A549 (cell line): ENCODE measurements around the gene ZFP62. TPM values are rescaled to one million over a fixed set of nuclear protein-coding genes. Genes with fewer than 3 reads are reported as not detected.

Experiments
- ATAC-seq, 2 experiments: fragments of 200-7000 bp in 1 of 2; fragments of >200 bp in 1 of 2; cut with Nextera tagmentation in 1 of 2; cut with Tn5 transposase in 1 of 2; 3 replicates each; pipeline versions ENCODE4 v1.8.0 to v1.9.1; 2018 to 2020; ENCODE audit warnings: mild to moderate bottlenecking in 1 of 2, moderate library complexity in 1 of 2
- CTCF ChIA-PET: fragments of 300-600 bp; sonication (Branson Sonifier 250); formaldehyde crosslinking; extraction: SDS; loops from one replicate; lab custom pipeline; 2021; ENCODE audit warnings: antibody characterized with exemption, inconsistent platforms; lab: Yijun Ruan, JAX
- POLR2A ChIA-PET: fragments of 350-600 bp; formaldehyde crosslinking; extraction: SDS; loops from one replicate; lab custom pipeline; 2021; ENCODE audit warnings: antibody characterized with exemption, inconsistent platforms; lab: Yijun Ruan, JAX
- DNase-seq, 2 experiments: peaks; one replicate each; pipeline versions ENCODE4 v3.0.0 to v3.0.0-alpha.2; 2011 to 2016; ENCODE audit warnings: low read depth in 1 of 2, low spot score in 1 of 2
- FAIRE-seq: peaks from 2 replicates; lab custom pipeline; 2011; peaks lifted over from hg19 to GRCh38; lab: Jason Lieb, UNC
- H3K27ac ChIP-seq, 2 experiments: fragments of >200 bp; sonication (Bioruptor Twin); formaldehyde crosslinking; 3 replicates each; pipeline ENCODE4 v1.5.1; 2016 to 2017
- H3K4me1 ChIP-seq: fragments of >200 bp; sonication (Bioruptor Twin); formaldehyde crosslinking; 3 replicates; pipeline ENCODE4 v1.6.1; 2016
- H3K4me2 ChIP-seq: fragments of >200 bp; sonication (Bioruptor Twin); formaldehyde crosslinking; 3 replicates; pipeline ENCODE4 v1.6.1; 2016
- H3K4me3 ChIP-seq: fragments of >200 bp; sonication (Bioruptor Twin); formaldehyde crosslinking; 3 replicates; pipeline ENCODE4 v1.5.1; 2016
- H3K9me3 ChIP-seq: fragments of >200 bp; sonication (Bioruptor Twin); formaldehyde crosslinking; 3 replicates; pipeline ENCODE4 v1.6.1; 2016
- ATOH8 ChIP-seq: fragments of 250-450 bp; sonication (Bioruptor Pico); IDR thresholded peaks from 2 replicates; pipeline ENCODE4 v1.5.0; 2020; ENCODE audit warnings: low read depth, mild to moderate bottlenecking, moderate library complexity
- CEBPB ChIP-seq, 2 experiments: fragments of >200 bp in 1 of 2; sonication (Bioruptor Twin) in 1 of 2; formaldehyde crosslinking in 1 of 2; IDR thresholded peaks; 2 replicates each; pipeline ENCODE4 v1.6.1; 2012 to 2016
- CHD2 ChIP-seq: fragments of 150-350 bp; IDR thresholded peaks from 2 replicates; pipeline ENCODE4 v1.6.1; 2014; ENCODE audit warnings: low read length; ENCODE audit not compliant: partially characterized antibody
- EHF ChIP-seq: fragments of 250-450 bp; sonication (Bioruptor Pico); IDR thresholded peaks from 2 replicates; pipeline ENCODE4 v1.5.0; 2020; ENCODE audit warnings: mild to moderate bottlenecking
- EHMT2 ChIP-seq: fragments of 200-600 bp; sonication (generic); IDR thresholded peaks from 2 replicates; pipeline ENCODE4 v1.6.1; 2016; ENCODE audit warnings: antibody characterized with exemption, low read depth, mild to moderate bottlenecking, moderate library complexity
- EP300 ChIP-seq, 2 experiments: fragments of >200 bp; sonication (Bioruptor Twin); formaldehyde crosslinking; IDR thresholded peaks; 2 replicates in 1 of 2; 3 replicates in 1 of 2; pipeline ENCODE4 v1.6.1; 2016 to 2017
- FOSB ChIP-seq: fragments of 250-450 bp; sonication (Bioruptor Pico); IDR thresholded peaks from 2 replicates; pipeline ENCODE4 v1.5.0; 2020; ENCODE audit warnings: mild to moderate bottlenecking, moderate library complexity
- FOSL2 ChIP-seq, 2 experiments: fragments of 450-650 bp in 1 of 2; fragments of >200 bp in 1 of 2; sonication (Bioruptor Twin) in 1 of 2; formaldehyde crosslinking; IDR thresholded peaks; 2 replicates each; pipeline versions ENCODE4 v1.5.0 to v1.6.1; 2016 to 2020; ENCODE audit warnings: mild to moderate bottlenecking in 1 of 2, moderate library complexity in 1 of 2
- HMGXB4 ChIP-seq: fragments of 250-450 bp; sonication (Bioruptor Pico); IDR thresholded peaks from 2 replicates; pipeline ENCODE4 v1.5.0; 2021; ENCODE audit warnings: mild to moderate bottlenecking, moderate library complexity, borderline replicate concordance
- HOXA7 ChIP-seq: fragments of 250-450 bp; sonication (Bioruptor Pico); IDR thresholded peaks from 2 replicates; pipeline ENCODE4 v1.5.0; 2020; ENCODE audit warnings: mild to moderate bottlenecking, moderate library complexity
- HOXB13 ChIP-seq: fragments of 250-450 bp; sonication (Bioruptor Pico); IDR thresholded peaks from 2 replicates; pipeline ENCODE4 v1.5.0; 2020; ENCODE audit warnings: low read depth, mild to moderate bottlenecking, moderate library complexity
- JUN ChIP-seq, 2 experiments: fragments of >200 bp; sonication (Bioruptor Twin); formaldehyde crosslinking; IDR thresholded peaks; 2 replicates in 1 of 2; 3 replicates in 1 of 2; pipeline ENCODE4 v1.6.1; 2016 to 2017
- KDM5A ChIP-seq: fragments of 200-600 bp; sonication (generic); IDR thresholded peaks from 2 replicates; pipeline ENCODE4 v1.6.1; 2016; ENCODE audit warnings: antibody characterized with exemption, mild to moderate bottlenecking
- MAX ChIP-seq: IDR thresholded peaks from 2 replicates; pipeline ENCODE4 v1.6.1; 2012
- MAZ ChIP-seq: fragments of 150-350 bp; IDR thresholded peaks from 2 replicates; pipeline ENCODE4 v1.6.1; 2014; ENCODE audit warnings: antibody characterized with exemption, low read depth, low read length, borderline replicate concordance
- NPAS2 ChIP-seq: fragments of 250-450 bp; sonication (Bioruptor Pico); IDR thresholded peaks from 2 replicates; pipeline ENCODE4 v1.8.0; 2022; ENCODE audit warnings: mild to moderate bottlenecking, moderate library complexity, borderline replicate concordance
- NR3C1 ChIP-seq: fragments of >200 bp; sonication (Bioruptor Twin); formaldehyde crosslinking; IDR thresholded peaks from 3 replicates; pipeline ENCODE4 v1.6.1; 2017
- POLR2AphosphoS2 ChIP-seq: conservative IDR thresholded peaks from 2 replicates; pipeline ENCODE4 v1.6.1; 2012; ENCODE audit warnings: low read length, improper control_type of control experiment, inconsistent platforms
- RCOR1 ChIP-seq: fragments of 150-350 bp; IDR thresholded peaks from 2 replicates; pipeline ENCODE4 v1.6.1; 2014; ENCODE audit warnings: antibody characterized with exemption, low read length, low read depth
- RFX5 ChIP-seq: fragments of 450-650 bp; IDR thresholded peaks from 2 replicates; pipeline ENCODE4 v1.7.1; 2014; ENCODE audit warnings: antibody characterized with exemption, mild to moderate bottlenecking, moderate library complexity
- RNF2 ChIP-seq: fragments of 200-600 bp; sonication (generic); IDR thresholded peaks from 2 replicates; pipeline ENCODE4 v1.6.1; 2016; ENCODE audit warnings: low read depth, mild to moderate bottlenecking, antibody characterized with exemption, moderate library complexity, borderline replicate concordance
- WGBS: methylation state at CpG from one replicate; pipeline ENCODE4 v1.1.6; 2017; ENCODE audit errors: missing lambda C conversion rate; 5-methylcytosine and 5-hydroxymethylcytosine counted together
- polyA plus RNA-seq, 4 experiments: library from polyadenylated mRNA; depleted of rRNA in 3 of 4; stranded (reverse); fragments of >200 nt; fragmentation: RNase III in 1 of 4; extraction: RNeasy Plus Mini Kit Qiagen cat#74134 plus additional on column Dnase treatment in 1 of 4; gene quantifications; 2 replicates in 3 of 4; 3 replicates in 1 of 4; pipeline ENCODE4 v1.2.3, GENCODE V29; 2011 to 2017
- TF ChIP-seq, protein P1 (sequence below): IDR thresholded peaks from 2 replicates; pipeline ENCODE4 v1.6.1; 2012
- TF ChIP-seq, protein P2 (sequence below): fragments of >200 bp; sonication (Bioruptor Twin); formaldehyde crosslinking; IDR thresholded peaks from 3 replicates; pipeline ENCODE4 v1.5.1; 2016
- TF ChIP-seq, protein P3 (sequence below): fragments of >200 bp; sonication (Bioruptor Twin); formaldehyde crosslinking; IDR thresholded peaks from 3 replicates; pipeline ENCODE4 v1.6.1; 2016

Gene ZFP62
- polyA plus RNA-seq, 2 of the 4 experiments (the other 2 are of a cell fraction): 13.9 to 23.4 TPM

- DNase-seq: no peak
- no peak for FAIRE-seq
- CTCF ChIA-PET: interaction anchor here (1.7 kb wide), 1 partner anchor 10 kb away, joined by 4 read pairs; the partner anchor contains the start of gene BTNL8
- POLR2A ChIA-PET: no interaction called here
- peaks cover 2% of the 10 kb centered on the region; the same call in 1 of the 3 replicates for H3K9me3 ChIP-seq
- WGBS: 49% methylated on average over 9 of the region's 9 CpGs
- ATAC-seq: no peak
- no peak overlapping the region for H3K4me3 ChIP-seq
- no peak overlapping the region for H3K27ac ChIP-seq
- TF ChIP-seq RFX5: no peak
- no peak for TF ChIP-seq POLR2AphosphoS2
- TF ChIP-seq, all 56 proteins: peak for 0
- Histone ChIP-seq H3K4me1 (no peaks in the 10 kb centered on the region), H3K4me2 (no peak overlapping the region)
These were observed 48.1 kb upstream of the ZFP62 start for GRCh38 chr5:180908998-180909731.

GRCh38 chr5:180908400-180908799, 47.3 kb upstream of the ZFP62 start:
- no peak for ATAC-seq
- 76% methylated on average over 8 of the region's 9 CpGs for WGBS
- Histone ChIP-seq H3K4me3 (no peak overlapping the region), H3K4me2 (no peak overlapping the region), H3K4me1 (no peaks in the 10 kb centered on the region), H3K27ac (no peak overlapping the region), H3K9me3 (peaks cover 2% of the 10 kb centered on the region; the same call in 1 of the 3 replicates)
- ChIA-PET CTCF (no interaction called here), POLR2A (no interaction called here)
- FAIRE-seq: no peak
- no peak for TF ChIP-seq HMGXB4 (CRISPR knock-in tag)
- no peak for TF ChIP-seq NR3C1
- no peak for TF ChIP-seq MAX
- no peak for TF ChIP-seq FOSL2 (IDR thresholded peaks at IDR 0.05)
- TF ChIP-seq FOSL2 (CRISPR knock-in tag; IDR thresholded peaks at IDR 0.05): no peak
- TF ChIP-seq FOSB (CRISPR knock-in tag): no peak
- no peak for TF ChIP-seq RCOR1
- TF ChIP-seq JUN (IDR thresholded peaks at IDR 0.05): no peak
- TF ChIP-seq, protein P1, sequence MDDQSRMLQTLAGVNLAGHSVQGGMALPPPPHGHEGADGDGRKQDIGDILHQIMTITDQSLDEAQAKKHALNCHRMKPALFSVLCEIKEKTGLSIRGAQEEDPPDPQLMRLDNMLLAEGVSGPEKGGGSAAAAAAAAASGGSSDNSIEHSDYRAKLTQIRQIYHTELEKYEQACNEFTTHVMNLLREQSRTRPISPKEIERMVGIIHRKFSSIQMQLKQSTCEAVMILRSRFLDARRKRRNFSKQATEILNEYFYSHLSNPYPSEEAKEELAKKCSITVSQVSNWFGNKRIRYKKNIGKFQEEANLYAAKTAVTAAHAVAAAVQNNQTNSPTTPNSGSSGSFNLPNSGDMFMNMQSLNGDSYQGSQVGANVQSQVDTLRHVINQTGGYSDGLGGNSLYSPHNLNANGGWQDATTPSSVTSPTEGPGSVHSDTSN: no peak
- no peak for TF ChIP-seq HOXA7 (CRISPR knock-in tag)
- no peak for TF ChIP-seq EHF (CRISPR knock-in tag)
- TF ChIP-seq ATOH8 (CRISPR knock-in tag): no peak
- TF ChIP-seq EHMT2: no peak
- no peak for TF ChIP-seq HOXB13
- TF ChIP-seq NPAS2 (CRISPR knock-in tag): no peak
- DNase-seq: no peak

GRCh38 chr5:180901319-180902009, 40.4 kb upstream of the ZFP62 start:
- FAIRE-seq (no peak), DNase-seq (no peak)
- CTCF ChIA-PET: no interaction called here
- no peak for TF ChIP-seq EP300 (IDR thresholded peaks at IDR 0.05)
- TF ChIP-seq ATOH8 (CRISPR knock-in tag): no peak
- no peak for TF ChIP-seq NPAS2 (CRISPR knock-in tag)
- no peak for TF ChIP-seq CHD2
- TF ChIP-seq RNF2: no peak
- TF ChIP-seq KDM5A: no peak
- TF ChIP-seq RFX5: no peak
- no peak for TF ChIP-seq NR3C1
- no peak for TF ChIP-seq MAZ
- TF ChIP-seq, protein P2, sequence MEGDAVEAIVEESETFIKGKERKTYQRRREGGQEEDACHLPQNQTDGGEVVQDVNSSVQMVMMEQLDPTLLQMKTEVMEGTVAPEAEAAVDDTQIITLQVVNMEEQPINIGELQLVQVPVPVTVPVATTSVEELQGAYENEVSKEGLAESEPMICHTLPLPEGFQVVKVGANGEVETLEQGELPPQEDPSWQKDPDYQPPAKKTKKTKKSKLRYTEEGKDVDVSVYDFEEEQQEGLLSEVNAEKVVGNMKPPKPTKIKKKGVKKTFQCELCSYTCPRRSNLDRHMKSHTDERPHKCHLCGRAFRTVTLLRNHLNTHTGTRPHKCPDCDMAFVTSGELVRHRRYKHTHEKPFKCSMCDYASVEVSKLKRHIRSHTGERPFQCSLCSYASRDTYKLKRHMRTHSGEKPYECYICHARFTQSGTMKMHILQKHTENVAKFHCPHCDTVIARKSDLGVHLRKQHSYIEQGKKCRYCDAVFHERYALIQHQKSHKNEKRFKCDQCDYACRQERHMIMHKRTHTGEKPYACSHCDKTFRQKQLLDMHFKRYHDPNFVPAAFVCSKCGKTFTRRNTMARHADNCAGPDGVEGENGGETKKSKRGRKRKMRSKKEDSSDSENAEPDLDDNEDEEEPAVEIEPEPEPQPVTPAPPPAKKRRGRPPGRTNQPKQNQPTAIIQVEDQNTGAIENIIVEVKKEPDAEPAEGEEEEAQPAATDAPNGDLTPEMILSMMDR: no peak
- TF ChIP-seq, protein P3, sequence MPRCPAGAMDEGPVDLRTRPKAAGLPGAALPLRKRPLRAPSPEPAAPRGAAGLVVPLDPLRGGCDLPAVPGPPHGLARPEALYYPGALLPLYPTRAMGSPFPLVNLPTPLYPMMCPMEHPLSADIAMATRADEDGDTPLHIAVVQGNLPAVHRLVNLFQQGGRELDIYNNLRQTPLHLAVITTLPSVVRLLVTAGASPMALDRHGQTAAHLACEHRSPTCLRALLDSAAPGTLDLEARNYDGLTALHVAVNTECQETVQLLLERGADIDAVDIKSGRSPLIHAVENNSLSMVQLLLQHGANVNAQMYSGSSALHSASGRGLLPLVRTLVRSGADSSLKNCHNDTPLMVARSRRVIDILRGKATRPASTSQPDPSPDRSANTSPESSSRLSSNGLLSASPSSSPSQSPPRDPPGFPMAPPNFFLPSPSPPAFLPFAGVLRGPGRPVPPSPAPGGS: no peak
- no peak for TF ChIP-seq CEBPB (IDR thresholded peaks at IDR 0.05)

More at GRCh38 chr5:180901319-180902009, 40.4 kb upstream of the ZFP62 start:
- POLR2A ChIA-PET: no interaction called here
- ATAC-seq: no peak
- Histone ChIP-seq H3K9me3 (no peaks in the 10 kb centered on the region), H3K4me3 (no peak overlapping the region), H3K4me2 (no peak overlapping the region), H3K4me1 (no peaks in the 10 kb centered on the region), H3K27ac (no peak overlapping the region)
- 52% methylated on average over 7 of the region's 7 CpGs for WGBS
